ENCODE measurements around the gene ZBTB5. TPM values are rescaled to one million over a fixed set of nuclear protein-coding genes. Genes with fewer than 3 reads are reported as not detected.

The ZBTB5 gene
- total and polyA plus RNA-seq, 2 of the 13 experiments (the other 11 are each of a cell fraction or from before 2014, with no cell fraction given): 12.5 to 20.5 TPM

DNA sequence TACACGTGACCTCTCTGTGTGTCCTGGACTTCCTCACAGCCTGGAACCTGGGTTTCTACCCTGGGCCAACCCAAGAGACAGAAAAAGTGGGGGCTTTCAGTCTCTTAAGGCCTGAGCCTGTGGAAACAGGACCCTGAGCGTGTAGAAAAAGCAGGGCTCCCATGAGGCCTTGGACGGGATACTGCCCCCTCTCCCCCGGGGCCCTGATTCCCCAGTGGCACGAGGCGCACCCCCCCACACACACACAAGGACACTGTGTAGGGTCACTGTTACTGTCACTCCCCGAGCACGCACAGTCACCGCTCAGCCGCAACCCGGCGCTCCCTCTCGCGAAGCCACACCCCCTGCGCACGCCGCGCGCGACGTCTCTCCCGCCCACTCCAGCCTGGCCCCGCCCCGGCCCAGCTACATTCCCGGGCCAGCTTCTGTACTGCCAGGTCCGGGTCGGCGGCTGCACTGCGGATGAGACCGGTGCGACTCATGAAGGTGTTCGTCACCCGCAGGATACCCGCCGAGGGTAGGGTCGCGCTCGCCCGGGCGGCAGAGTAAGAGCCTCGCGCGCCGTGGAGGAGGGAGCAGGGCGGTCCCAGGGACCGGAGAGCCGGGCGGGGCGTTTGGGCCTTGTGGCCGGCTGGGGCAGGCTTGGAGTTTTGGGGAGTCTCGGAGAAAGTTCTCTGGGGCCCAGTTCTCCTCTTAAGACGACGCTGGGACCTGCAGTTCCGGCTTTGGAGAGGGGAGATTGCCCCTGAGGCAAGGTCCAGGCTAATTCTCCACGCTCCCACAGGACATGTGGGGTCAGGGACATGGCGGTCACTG is 42.8 kb downstream of the ZBTB5 start, which contains the start of gene GRHPR (continued):
- no peak for TF ChIP-seq SSRP1 (CRISPR knock-in tag; IDR thresholded peaks at IDR 0.05)
- peak; percentile 65 for TF ChIP-seq ASH2L (IDR thresholded peaks at IDR 0.05; ENCODE audit: insufficient read length, low read depth, low read length)
- no peak for TF ChIP-seq NFKBIZ (CRISPR knock-in tag; IDR thresholded peaks at IDR 0.05)
- TF ChIP-seq ZNF543 (CRISPR knock-in tag; IDR thresholded peaks at IDR 0.05): peak; percentile 89
- peak; percentile 71; the same call in 1 of the 2 replicates for TF ChIP-seq ZNF225 (CRISPR knock-in tag; IDR thresholded peaks at IDR 0.05)
- TF ChIP-seq, protein P1, sequence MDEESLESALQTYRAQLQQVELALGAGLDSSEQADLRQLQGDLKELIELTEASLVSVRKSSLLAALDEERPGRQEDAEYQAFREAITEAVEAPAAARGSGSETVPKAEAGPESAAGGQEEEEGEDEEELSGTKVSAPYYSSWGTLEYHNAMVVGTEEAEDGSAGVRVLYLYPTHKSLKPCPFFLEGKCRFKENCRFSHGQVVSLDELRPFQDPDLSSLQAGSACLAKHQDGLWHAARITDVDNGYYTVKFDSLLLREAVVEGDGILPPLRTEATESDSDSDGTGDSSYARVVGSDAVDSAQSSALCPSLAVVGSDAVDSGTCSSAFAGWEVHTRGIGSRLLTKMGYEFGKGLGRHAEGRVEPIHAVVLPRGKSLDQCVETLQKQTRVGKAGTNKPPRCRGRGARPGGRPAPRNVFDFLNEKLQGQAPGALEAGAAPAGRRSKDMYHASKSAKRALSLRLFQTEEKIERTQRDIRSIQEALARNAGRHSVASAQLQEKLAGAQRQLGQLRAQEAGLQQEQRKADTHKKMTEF (CRISPR knock-in tag; IDR thresholded peaks at IDR 0.05): peak; percentile 73; the same call in 1 of the 2 replicates
- no peak for TF ChIP-seq ZFP41 (CRISPR knock-in tag; IDR thresholded peaks at IDR 0.05; ENCODE audit: borderline replicate concordance)
- peak; percentile 84 for TF ChIP-seq DR1 (CRISPR knock-in tag; IDR thresholded peaks at IDR 0.05)
- TF ChIP-seq ZNF672 (CRISPR knock-in tag; IDR thresholded peaks at IDR 0.05): no peak
- no peak for TF ChIP-seq CCAR2 (optimal IDR thresholded peaks at IDR 0.05; ENCODE audit: low read depth, low read length)
- 0 out of 2 replicates have a peak, but pooled peaks have one; percentile 27 for TF ChIP-seq ZFAT (CRISPR knock-in tag; conservative IDR thresholded peaks at IDR 0.05)
- peak; percentile 86 to 96 for TF ChIP-seq POLR2A (IDR thresholded peaks at IDR 0.05; ENCODE audit: insufficient read depth in 1 of 2, low read depth in 2 of 2, low read length in 2 of 2)
- no peak for TF ChIP-seq NR2F6 (IDR thresholded peaks at IDR 0.05)
- peak; percentile 61 for TF ChIP-seq NR2F6 (CRISPR knock-in tag; IDR thresholded peaks at IDR 0.05)
- peak; percentile 84 for TF ChIP-seq ZNF441 (CRISPR knock-in tag; IDR thresholded peaks at IDR 0.05; ENCODE audit: borderline replicate concordance)
- peak; percentile 61 for TF ChIP-seq BHLHE40 (IDR thresholded peaks at IDR 0.05; ENCODE audit: low read length)
- TF ChIP-seq ZNF33A (CRISPR knock-in tag; IDR thresholded peaks at IDR 0.05; ENCODE audit: borderline replicate concordance): no peak
- peak; percentile 68 for TF ChIP-seq AGO2 (optimal IDR thresholded peaks at IDR 0.05; ENCODE audit: low read depth, low read length)
- TF ChIP-seq ZNF253 (CRISPR knock-in tag; IDR thresholded peaks at IDR 0.05; ENCODE audit: borderline replicate concordance): no peak
- TF ChIP-seq ZNF326 (CRISPR knock-in tag; IDR thresholded peaks at IDR 0.05; ENCODE audit: borderline replicate concordance): no peak
- TF ChIP-seq, protein P2, sequence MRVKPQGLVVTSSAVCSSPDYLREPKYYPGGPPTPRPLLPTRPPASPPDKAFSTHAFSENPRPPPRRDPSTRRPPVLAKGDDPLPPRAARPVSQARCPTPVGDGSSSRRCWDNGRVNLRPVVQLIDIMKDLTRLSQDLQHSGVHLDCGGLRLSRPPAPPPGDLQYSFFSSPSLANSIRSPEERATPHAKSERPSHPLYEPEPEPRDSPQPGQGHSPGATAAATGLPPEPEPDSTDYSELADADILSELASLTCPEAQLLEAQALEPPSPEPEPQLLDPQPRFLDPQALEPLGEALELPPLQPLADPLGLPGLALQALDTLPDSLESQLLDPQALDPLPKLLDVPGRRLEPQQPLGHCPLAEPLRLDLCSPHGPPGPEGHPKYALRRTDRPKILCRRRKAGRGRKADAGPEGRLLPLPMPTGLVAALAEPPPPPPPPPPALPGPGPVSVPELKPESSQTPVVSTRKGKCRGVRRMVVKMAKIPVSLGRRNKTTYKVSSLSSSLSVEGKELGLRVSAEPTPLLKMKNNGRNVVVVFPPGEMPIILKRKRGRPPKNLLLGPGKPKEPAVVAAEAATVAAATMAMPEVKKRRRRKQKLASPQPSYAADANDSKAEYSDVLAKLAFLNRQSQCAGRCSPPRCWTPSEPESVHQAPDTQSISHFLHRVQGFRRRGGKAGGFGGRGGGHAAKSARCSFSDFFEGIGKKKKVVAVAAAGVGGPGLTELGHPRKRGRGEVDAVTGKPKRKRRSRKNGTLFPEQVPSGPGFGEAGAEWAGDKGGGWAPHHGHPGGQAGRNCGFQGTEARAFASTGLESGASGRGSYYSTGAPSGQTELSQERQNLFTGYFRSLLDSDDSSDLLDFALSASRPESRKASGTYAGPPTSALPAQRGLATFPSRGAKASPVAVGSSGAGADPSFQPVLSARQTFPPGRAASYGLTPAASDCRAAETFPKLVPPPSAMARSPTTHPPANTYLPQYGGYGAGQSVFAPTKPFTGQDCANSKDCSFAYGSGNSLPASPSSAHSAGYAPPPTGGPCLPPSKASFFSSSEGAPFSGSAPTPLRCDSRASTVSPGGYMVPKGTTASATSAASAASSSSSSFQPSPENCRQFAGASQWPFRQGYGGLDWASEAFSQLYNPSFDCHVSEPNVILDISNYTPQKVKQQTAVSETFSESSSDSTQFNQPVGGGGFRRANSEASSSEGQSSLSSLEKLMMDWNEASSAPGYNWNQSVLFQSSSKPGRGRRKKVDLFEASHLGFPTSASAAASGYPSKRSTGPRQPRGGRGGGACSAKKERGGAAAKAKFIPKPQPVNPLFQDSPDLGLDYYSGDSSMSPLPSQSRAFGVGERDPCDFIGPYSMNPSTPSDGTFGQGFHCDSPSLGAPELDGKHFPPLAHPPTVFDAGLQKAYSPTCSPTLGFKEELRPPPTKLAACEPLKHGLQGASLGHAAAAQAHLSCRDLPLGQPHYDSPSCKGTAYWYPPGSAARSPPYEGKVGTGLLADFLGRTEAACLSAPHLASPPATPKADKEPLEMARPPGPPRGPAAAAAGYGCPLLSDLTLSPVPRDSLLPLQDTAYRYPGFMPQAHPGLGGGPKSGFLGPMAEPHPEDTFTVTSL (CRISPR knock-in tag; IDR thresholded peaks at IDR 0.05; ENCODE audit: borderline replicate concordance): no peak; the same call in 1 of the 2 replicates
- TF ChIP-seq KLF15 (CRISPR knock-in tag; IDR thresholded peaks at IDR 0.05; ENCODE audit: borderline replicate concordance): 0 out of 2 replicates have a peak, but pooled peaks have one; percentile 55
- TF ChIP-seq, protein P3, sequence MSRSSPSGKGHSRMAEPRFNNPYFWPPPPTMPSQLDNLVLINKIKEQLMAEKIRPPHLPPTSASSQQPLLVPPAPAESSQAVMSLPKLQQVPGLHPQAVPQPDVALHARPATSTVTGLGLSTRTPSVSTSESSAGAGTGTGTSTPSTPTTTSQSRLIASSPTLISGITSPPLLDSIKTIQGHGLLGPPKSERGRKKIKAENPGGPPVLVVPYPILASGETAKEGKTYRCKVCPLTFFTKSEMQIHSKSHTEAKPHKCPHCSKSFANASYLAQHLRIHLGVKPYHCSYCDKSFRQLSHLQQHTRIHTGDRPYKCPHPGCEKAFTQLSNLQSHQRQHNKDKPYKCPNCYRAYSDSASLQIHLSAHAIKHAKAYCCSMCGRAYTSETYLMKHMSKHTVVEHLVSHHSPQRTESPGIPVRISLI (CRISPR knock-in tag; IDR thresholded peaks at IDR 0.05; ENCODE audit: borderline replicate concordance): 0 out of 2 replicates have a peak, but pooled peaks have one; percentile 35

All from HepG2 (cell line).